ENCODE measurements around the gene NMT2.

NMT2 gene

GRCh38 chr10:15069230-15069629 lies 99.3 kb downstream of the NMT2 start:
- DNase-seq (ENCODE audit: low spot score) = no peak
- no peak for TF ChIP-seq CTCF (IDR thresholded peaks at IDR 0.05; ENCODE audit: extremely low read depth, missing control alignments)

GRCh38 chr10:15068802-15069201 lies 99.7 kb downstream of the NMT2 start:
- no peak for DNase-seq (ENCODE audit: low spot score)
- no peak for TF ChIP-seq CTCF (IDR thresholded peaks at IDR 0.05; ENCODE audit: extremely low read depth, missing control alignments)

- no peak for DNase-seq (ENCODE audit: low spot score)
- TF ChIP-seq CTCF (IDR thresholded peaks at IDR 0.05; ENCODE audit: extremely low read depth, missing control alignments) = no peak
These were observed 101.3 kb downstream of the NMT2 start for GRCh38 chr10:15067154-15067553.

GRCh38 chr10:15060638-15061037 lies 107.9 kb downstream of the NMT2 start:
- no peak for TF ChIP-seq CTCF (IDR thresholded peaks at IDR 0.05; ENCODE audit: extremely low read depth, missing control alignments)
- DNase-seq (ENCODE audit: low spot score) = no peak

- DNase-seq (ENCODE audit: low spot score) = no peak
- TF ChIP-seq CTCF (IDR thresholded peaks at IDR 0.05; ENCODE audit: extremely low read depth, missing control alignments) = no peak
These were observed 108.6 kb downstream of the NMT2 start for GRCh38 chr10:15059914-15060313.

- DNase-seq (ENCODE audit: low spot score) = no peak
- no peak for TF ChIP-seq CTCF (IDR thresholded peaks at IDR 0.05; ENCODE audit: extremely low read depth, missing control alignments)
These were observed 109.8 kb downstream of the NMT2 start for GRCh38 chr10:15058689-15059088.

Data from GM20000 (cell line).